ENCODE results near the gene MARCHF4.
A peak's percentile ranks its signal among the peaks of the same experiment; 100 is the strongest.

Gene MARCHF4

GRCh38 chr2:216371721-216372702, at the start of gene MARCHF4:
TSS of gene MARCHF4 (minus strand) at chr2:216372483. CDS start at chr2:216370260, 2,223 bp downstream.
- peak; percentile 69 for DNase-seq

- no peak for DNase-seq
Observed at GRCh38 chr2:216420367-216421101, 48.3 kb upstream of the MARCHF4 start.

DNA sequence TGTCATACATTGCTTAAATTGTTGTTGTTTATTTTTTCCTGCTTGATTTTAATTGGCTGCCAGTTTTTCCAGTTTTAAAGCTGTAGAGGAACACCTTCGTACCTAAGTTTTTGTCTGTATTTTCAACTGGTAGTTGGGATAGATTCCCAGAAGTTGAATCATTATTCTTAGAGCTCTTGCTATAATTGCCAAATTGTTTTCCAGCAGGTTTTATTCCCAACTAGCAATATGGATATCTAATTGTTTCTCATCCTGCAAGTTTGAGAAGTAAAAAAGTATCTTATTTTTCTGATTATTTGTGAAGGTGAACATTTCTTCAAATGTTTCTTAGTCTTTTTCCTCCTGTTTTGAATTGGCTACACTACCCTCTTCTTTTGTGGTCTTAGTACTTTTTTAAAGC, 46.7 kb upstream of the MARCHF4 start:
- no peak for DNase-seq

DNA sequence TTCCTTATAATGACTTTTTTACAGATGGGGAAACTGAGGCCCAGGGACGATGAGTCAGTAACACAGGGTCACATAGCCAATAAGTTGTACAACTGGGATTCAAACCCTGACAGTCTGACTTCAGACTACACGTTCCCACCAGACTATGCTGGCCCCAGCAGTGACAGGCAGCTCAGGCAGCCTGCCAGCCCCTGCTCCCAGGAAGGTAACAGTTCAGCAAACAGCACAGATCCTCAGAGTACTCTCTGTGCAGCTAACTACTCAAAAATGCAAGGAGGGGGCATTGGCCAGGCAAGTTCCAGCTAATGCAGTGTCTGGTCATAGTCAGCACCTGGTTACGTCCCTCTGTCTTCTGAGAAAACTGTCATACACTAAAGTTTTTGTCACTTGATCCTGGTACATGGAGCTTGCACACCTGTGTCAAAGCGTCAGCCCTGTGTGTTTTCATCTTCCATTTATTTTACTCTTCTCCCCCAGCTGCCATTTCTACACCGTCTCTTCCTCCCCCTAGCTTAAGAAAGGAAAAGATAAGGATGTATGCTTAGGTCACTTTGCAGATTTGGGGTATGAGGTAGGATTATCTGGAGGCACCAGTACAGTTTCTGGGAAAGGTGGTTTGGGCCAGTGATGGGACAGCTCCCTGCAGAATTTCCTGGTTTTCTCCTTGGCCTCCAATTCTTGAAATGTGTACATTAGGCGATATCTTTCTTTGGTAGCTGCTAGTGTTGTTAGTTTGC, 44.5 kb upstream of the MARCHF4 start:
- no peak for DNase-seq

GRCh38 chr2:216415541-216415940, 43.3 kb upstream of the MARCHF4 start:
- no peak for DNase-seq

DNA sequence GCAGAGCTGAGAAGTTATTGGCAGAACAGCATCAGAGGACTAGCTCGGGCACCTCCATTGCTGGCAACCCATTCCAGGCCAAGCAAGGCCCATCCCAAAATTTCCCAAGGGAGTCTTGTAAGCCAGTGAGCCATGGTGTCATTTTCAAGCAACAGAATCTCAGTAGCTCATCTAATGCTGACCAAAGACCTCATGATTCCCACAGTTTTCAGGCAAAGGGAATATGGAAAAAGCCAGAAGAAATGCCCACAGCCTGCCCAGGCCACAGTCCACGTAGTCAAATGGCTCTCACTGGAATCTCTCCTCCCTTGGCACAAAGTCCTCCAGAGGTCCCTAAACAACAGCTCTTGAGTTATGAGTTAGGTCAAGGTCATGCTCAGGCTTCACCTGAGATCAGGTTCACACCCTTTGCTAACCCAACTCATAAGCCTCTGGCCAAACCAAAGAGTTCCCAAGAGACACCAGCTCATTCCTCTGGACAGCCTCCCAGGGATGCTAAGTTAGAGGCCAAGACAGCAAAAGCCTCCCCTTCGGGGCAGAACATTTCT, 42.6 kb upstream of the MARCHF4 start:
- no peak for DNase-seq

- DNase-seq = no peak
Observed at GRCh38 chr2:216413882-216414281, 41.6 kb upstream of the MARCHF4 start.

DNA sequence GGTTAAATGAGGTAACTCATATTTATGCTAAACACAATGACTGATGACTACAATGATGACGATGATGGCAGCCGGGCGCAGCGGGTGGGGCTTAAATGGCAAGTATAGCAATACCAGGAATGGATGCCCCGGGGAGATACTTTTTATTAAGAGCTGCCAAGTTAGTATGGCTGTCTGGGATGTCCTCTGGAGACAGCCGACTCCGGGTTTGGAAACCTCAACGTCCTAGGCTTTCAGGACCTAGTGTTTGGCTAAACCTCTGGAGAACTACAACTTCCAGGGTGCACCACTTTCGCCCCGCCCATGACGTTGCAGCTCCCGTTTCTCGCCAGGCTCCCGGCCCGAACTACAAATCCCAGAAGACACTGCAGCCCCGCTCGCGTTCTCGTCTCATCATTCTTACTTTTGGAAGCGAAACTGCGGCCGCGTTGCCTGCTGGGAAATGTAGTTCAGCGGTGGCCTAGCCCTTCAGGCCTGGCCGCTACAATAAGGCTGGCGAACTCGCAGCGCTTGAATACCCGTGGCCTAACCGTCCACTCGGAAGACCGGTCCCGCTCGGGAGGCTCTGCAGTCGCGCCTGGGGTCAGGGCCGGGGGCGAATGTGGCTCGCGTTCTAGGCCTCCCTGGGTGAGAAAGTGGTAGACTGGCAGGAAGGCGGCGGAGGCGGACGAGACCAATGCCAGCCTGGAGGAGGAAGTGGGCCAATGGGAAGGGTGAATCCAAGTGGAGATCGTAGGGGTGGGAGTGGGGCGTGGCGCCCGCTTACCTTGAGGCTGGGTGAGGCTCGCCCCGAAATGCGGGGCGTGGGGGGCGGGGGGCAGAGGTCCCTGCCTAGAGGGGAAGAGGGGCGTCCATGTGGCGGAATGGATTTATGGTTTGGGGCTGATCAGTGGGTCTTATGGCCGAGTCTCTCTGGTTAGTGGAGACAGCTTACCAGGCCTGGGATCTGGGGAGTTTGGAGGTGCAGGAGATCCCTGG, 40.0 kb upstream of the MARCHF4 start, which contains the start of gene SMARCAL1:
Gene SMARCAL1, plus strand, starts transcription at position 463 of the 978 bp plus-strand sequence. CDS start 2,221 bp downstream, outside the sequence.
- DNase-seq = peak; percentile 97

- DNase-seq = no peak
Observed at GRCh38 chr2:216410550-216410949, 38.3 kb upstream of the MARCHF4 start.

- no peak for DNase-seq
Observed at GRCh38 chr2:216408426-216409290, 36.4 kb upstream of the MARCHF4 start.

DNA sequence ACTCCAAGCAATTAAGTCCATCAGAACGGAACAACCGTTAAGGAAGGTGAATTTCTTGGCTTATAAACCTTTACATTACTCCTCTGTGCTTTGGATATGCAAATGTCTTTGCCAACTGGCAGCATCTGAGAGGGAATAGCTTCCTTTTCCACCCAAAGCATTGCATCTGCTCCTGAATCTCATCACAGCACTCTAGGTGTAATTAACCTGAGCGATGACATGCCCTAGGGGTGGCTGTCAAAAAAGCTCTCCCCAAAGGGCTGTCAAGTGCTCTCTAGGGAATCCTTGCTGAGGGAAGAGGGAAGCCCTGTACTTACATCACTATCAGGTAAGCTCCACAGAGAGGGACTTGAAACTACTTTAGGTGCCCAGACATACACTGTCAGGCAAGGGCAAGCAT, 34.5 kb upstream of the MARCHF4 start:
- no peak for DNase-seq

DNA sequence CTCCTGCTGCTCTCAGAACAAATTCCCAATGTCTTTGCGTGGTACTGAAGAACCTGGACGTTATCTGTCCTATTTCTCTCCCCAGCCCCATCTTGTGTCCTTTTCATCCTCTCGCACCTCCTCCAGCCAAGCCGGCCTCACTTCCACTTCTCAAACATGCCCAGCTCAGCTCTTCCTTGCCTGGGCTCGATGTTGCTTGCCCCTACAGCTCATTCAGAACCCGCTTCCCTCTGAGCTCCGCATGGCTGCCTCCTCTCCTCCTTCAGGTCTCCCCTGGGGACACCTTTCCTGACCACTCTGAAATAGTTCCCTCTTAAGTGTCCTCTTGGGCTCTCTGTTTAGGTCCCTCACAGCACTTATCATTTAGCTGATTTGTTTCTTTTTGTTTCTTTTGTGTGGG, 33.3 kb upstream of the MARCHF4 start:
- no peak for DNase-seq

- DNase-seq = no peak
Observed at GRCh38 chr2:216404010-216404618, 31.8 kb upstream of the MARCHF4 start.

GRCh38 chr2:216402751-216403150, 30.5 kb upstream of the MARCHF4 start:
- no peak for DNase-seq

DNA sequence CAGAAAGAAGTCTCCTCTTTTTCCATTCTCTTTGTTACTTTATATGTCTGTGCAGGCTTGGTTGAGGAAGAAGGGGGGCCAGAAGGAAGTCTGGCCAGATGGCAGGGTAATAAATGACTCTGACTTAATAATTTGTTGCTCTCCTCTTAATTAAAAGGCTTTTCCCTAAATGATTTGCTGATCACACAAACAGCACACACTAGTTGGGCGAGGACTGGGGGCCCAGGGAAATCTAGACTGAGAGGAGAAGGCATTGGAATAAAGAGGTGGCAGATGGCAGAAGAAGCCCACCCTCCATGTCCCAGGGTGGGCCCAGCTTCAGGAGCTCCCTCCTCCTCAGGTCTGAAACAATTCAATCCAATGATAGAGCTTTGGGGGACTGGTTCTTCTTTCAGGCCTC, 27.3 kb upstream of the MARCHF4 start:
- no peak for DNase-seq

DNA sequence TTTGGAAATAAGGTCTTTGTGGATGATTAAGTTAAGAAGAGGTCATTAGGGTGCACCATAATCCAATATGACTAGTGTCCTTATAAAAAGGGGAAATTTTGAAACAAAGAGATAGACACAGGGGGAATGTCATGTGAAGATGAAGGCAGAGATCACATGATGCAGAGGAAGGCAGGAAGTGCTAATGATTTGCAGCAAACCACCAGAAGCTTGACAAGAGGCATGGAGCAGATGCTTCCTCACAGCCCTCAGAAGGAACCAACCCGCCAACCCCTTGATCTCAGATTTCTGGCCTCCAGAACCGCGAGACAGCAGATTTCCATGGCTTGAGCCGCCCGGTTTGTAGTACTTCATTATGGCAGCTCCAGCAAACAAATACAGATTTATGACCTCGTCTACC, 22.6 kb upstream of the MARCHF4 start:
- DNase-seq = no peak

GRCh38 chr2:216392945-216393840, 20.9 kb upstream of the MARCHF4 start:
- no peak for DNase-seq

DNA sequence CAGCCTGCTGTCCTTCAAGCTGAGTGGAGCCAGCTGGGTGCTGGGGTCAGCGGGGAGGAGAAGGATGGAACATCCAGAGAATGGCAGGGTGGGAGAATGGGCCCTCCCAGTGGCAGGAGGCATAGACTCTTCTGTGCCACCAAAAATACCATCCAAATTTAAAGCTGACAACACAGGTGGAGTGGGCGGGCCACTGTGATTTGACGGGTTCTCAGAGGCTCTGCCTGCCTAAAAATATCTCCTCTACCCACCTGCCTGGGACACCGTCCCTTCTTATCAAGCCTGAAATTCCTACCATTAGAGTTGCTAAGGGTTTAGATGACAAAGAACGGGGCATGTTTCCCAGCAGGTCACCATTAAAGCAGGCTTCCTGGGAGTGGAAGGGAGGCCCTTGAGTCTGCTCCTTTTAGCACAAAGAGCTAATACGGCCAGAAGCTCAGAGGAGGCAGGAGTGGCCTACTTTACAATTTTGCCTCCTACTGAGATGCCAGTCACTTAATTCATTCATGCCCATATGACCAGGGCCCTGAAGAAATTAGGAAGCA, 19.8 kb upstream of the MARCHF4 start:
- DNase-seq = no peak

DNA sequence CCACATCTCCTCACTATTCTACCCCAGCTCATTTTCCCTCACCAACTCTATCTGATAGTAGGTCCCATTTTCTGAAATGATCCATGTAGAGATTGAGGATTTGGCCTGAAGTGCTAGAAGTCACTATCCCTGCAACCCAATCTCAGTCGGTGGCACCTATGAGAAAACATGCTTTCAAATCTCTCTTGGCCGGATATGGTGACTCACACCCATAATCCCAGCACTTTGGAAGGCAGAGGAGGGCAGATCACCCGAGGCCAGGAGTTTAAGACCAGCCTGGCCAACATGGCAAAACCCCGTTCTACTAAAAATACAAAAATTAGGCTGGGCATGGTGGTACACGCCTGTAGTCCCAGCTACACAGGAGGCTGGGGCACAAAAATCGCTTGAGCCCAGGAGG, 19.1 kb upstream of the MARCHF4 start:
- DNase-seq = no peak

Measured in NCI-H1092 (cell line).